HEK293 (cell line): ENCODE results near the gene MALT1.
A peak's percentile ranks its signal among the peaks of the same experiment; 100 is the strongest.

Experiments
- CTCF ChIA-PET: fragments of 350-600 bp; formaldehyde crosslinking; extraction: SDS; loops from one replicate; lab custom pipeline; 2021; ENCODE audit warnings: antibody characterized with exemption; lab: Yijun Ruan, JAX
- POLR2A ChIA-PET: fragments of 300-600 bp; formaldehyde crosslinking; extraction: SDS; loops from one replicate; lab custom pipeline; 2020; ENCODE audit warnings: antibody characterized with exemption, inconsistent platforms; lab: Yijun Ruan, JAX
- H3K27ac ChIP-seq: fragments of 200-500 bp; sonication (Bioruptor generic); 2 replicates; pipeline ENCODE4 v1.5.1; 2014; ENCODE audit warnings: low read depth, low read length, control low read depth, inconsistent platforms; ENCODE audit errors: extremely low read depth
- H3K36me3 ChIP-seq, 2 experiments: fragments of 200-500 bp in 1 of 2; sonication (Bioruptor generic) in 1 of 2; 1 replicate in 1 of 2; 2 replicates in 1 of 2; pipeline ENCODE4 v1.5.1; 2014 to 2017; ENCODE audit warnings: inconsistent platforms in 2 of 2, low read length in 2 of 2; ENCODE audit not compliant: control insufficient read depth in 2 of 2, insufficient read depth in 1 of 2
- H3K4me1 ChIP-seq: fragments of 200-500 bp; sonication (Bioruptor generic); 2 replicates; pipeline ENCODE4 v1.5.1; 2014; ENCODE audit warnings: mild to moderate bottlenecking, low read length, inconsistent platforms; ENCODE audit not compliant: control insufficient read depth, insufficient read depth
- H3K4me3 ChIP-seq: 2 replicates; pipeline ENCODE4 v1.5.1; 2011; ENCODE audit warnings: low read depth, mild to moderate bottlenecking, control low read depth, low read length, moderate library complexity
- H3K9me3 ChIP-seq: fragments of 200-500 bp; sonication (Bioruptor generic); 2 replicates; pipeline ENCODE4 v1.5.1; 2014; ENCODE audit warnings: low read depth, low read length, inconsistent platforms; ENCODE audit not compliant: control insufficient read depth, insufficient read depth
- GLIS2 ChIP-seq: fragments of 450-650 bp; formaldehyde crosslinking; IDR thresholded peaks from 2 replicates; pipeline ENCODE4 v1.5.1; 2016; ENCODE audit warnings: missing biosample characterization, missing genetic modification characterization
- OSR2 ChIP-seq: fragments of 450-650 bp; formaldehyde crosslinking; IDR thresholded peaks from 2 replicates; pipeline ENCODE4 v1.5.1; 2016; ENCODE audit warnings: missing biosample characterization, missing genetic modification characterization
- SCRT2 ChIP-seq: fragments of 450-650 bp; formaldehyde crosslinking; IDR thresholded peaks from 2 replicates; pipeline ENCODE4 v1.5.1; 2016; ENCODE audit warnings: missing biosample characterization, missing genetic modification characterization
- SP7 ChIP-seq: fragments of 450-650 bp; formaldehyde crosslinking; IDR thresholded peaks from 2 replicates; pipeline ENCODE4 v1.5.1; 2016; ENCODE audit warnings: missing biosample characterization, missing genetic modification characterization
- YY1 ChIP-seq: fragments of 450-650 bp; formaldehyde crosslinking; IDR thresholded peaks from 2 replicates; pipeline ENCODE4 v1.5.1; 2018; ENCODE audit warnings: missing biosample characterization, missing genetic modification characterization
- ZFP37 ChIP-seq: fragments of 450-650 bp; formaldehyde crosslinking; IDR thresholded peaks from 2 replicates; pipeline ENCODE4 v1.5.1; 2016; ENCODE audit warnings: missing biosample characterization, missing genetic modification characterization
- ZNF211 ChIP-seq: fragments of 450-650 bp; formaldehyde crosslinking; IDR thresholded peaks from 2 replicates; pipeline ENCODE4 v1.5.1; 2016; ENCODE audit warnings: low read depth, missing biosample characterization, missing genetic modification characterization
- ZNF335 ChIP-seq: fragments of 450-650 bp; formaldehyde crosslinking; conservative IDR thresholded peaks from 2 replicates; pipeline ENCODE4 v1.5.1; 2016; ENCODE audit warnings: missing biosample characterization, missing genetic modification characterization
- ZNF394 ChIP-seq: fragments of 450-650 bp; formaldehyde crosslinking; IDR thresholded peaks from 2 replicates; pipeline ENCODE4 v1.5.1; 2016; ENCODE audit warnings: missing biosample characterization, missing genetic modification characterization, mild to moderate bottlenecking, moderate library complexity, borderline replicate concordance
- ZNF510 ChIP-seq: fragments of 450-650 bp; formaldehyde crosslinking; IDR thresholded peaks from 2 replicates; pipeline ENCODE4 v1.5.1; 2018; ENCODE audit warnings: mild to moderate bottlenecking, missing genetic modification characterization, missing biosample characterization; ENCODE audit not compliant: insufficient replicate concordance
- ZNF521 ChIP-seq: fragments of 450-650 bp; formaldehyde crosslinking; IDR thresholded peaks from 2 replicates; pipeline ENCODE4 v1.5.1; 2017; ENCODE audit warnings: missing biosample characterization, mild to moderate bottlenecking, missing genetic modification characterization
- ZNF555 ChIP-seq: fragments of 450-650 bp; formaldehyde crosslinking; conservative IDR thresholded peaks from 2 replicates; pipeline ENCODE4 v1.5.1; 2017; ENCODE audit warnings: missing biosample characterization, mild to moderate bottlenecking, missing genetic modification characterization, inconsistent platforms
- ZNF600 ChIP-seq: fragments of 450-650 bp; formaldehyde crosslinking; IDR thresholded peaks from 2 replicates; pipeline ENCODE4 v1.5.1; 2016; ENCODE audit warnings: missing biosample characterization, missing genetic modification characterization
- ZNF776 ChIP-seq: fragments of 450-650 bp; formaldehyde crosslinking; IDR thresholded peaks from 2 replicates; pipeline ENCODE4 v1.5.0; 2017; ENCODE audit warnings: missing biosample characterization, missing genetic modification characterization, borderline replicate concordance
- ZSCAN23 ChIP-seq: fragments of 450-650 bp; formaldehyde crosslinking; IDR thresholded peaks from 2 replicates; pipeline ENCODE4 v1.5.1; 2016; ENCODE audit warnings: missing biosample characterization, missing genetic modification characterization
- ZSCAN30 ChIP-seq: fragments of 450-650 bp; IDR thresholded peaks from 2 replicates; pipeline ENCODE4 v1.5.1; 2018; ENCODE audit warnings: missing biosample characterization, mild to moderate bottlenecking, missing genetic modification characterization, moderate library complexity
- ZXDB ChIP-seq: fragments of 450-650 bp; formaldehyde crosslinking; IDR thresholded peaks from 2 replicates; pipeline ENCODE4 v1.5.1; 2016; ENCODE audit warnings: missing biosample characterization, missing genetic modification characterization
- TF ChIP-seq, protein P1 (sequence below): fragments of 450-650 bp; formaldehyde crosslinking; IDR thresholded peaks from 2 replicates; pipeline ENCODE4 v1.5.1; 2017; ENCODE audit warnings: missing biosample characterization, missing genetic modification characterization
- TF ChIP-seq, protein P2 (sequence below): fragments of 450-650 bp; formaldehyde crosslinking; IDR thresholded peaks from 2 replicates; pipeline ENCODE4 v1.5.1; 2017; ENCODE audit warnings: missing biosample characterization, mild to moderate bottlenecking, missing genetic modification characterization, moderate library complexity
- TF ChIP-seq, protein P3 (sequence below): fragments of 450-650 bp; formaldehyde crosslinking; IDR thresholded peaks from 2 replicates; pipeline ENCODE4 v1.5.1; 2016; ENCODE audit warnings: missing biosample characterization, missing genetic modification characterization
- TF ChIP-seq, protein P4 (sequence below): fragments of 450-650 bp; formaldehyde crosslinking; IDR thresholded peaks from 2 replicates; pipeline ENCODE4 v1.5.1; 2016; ENCODE audit warnings: missing biosample characterization, missing genetic modification characterization, borderline replicate concordance
- TF ChIP-seq, protein P5 (sequence below): fragments of 450-650 bp; formaldehyde crosslinking; IDR thresholded peaks from 2 replicates; pipeline ENCODE4 v1.5.1; 2016; ENCODE audit warnings: missing biosample characterization, missing genetic modification characterization

Gene MALT1

DNA sequence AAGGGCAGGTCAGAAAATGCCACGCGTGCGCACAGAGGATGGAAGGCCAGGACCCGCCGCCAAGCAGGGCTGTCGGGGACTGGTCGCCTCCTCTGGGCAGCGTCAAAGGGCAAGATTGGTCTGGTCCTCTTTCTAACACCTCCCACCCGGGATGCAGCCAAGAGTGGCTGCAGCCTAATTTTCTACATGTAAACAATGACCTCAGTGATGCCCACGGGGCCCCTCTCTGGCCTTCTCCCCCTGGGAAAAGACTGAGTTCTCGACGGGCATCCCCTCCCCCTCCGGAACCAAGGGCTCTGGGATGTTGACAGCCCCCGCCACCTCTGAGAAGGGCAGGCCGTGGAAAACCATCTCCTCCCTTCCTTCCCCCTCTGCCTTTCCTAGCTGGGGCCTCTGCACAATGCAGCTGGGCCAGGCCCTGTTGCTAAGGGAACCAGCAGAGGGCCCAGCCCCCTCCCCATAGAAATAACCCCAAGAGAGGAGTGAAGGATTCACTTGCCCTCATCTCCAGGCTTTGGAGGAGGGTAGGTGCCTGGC is 113.4 kb downstream of the MALT1 start (continued):
- TF ChIP-seq, protein P1, sequence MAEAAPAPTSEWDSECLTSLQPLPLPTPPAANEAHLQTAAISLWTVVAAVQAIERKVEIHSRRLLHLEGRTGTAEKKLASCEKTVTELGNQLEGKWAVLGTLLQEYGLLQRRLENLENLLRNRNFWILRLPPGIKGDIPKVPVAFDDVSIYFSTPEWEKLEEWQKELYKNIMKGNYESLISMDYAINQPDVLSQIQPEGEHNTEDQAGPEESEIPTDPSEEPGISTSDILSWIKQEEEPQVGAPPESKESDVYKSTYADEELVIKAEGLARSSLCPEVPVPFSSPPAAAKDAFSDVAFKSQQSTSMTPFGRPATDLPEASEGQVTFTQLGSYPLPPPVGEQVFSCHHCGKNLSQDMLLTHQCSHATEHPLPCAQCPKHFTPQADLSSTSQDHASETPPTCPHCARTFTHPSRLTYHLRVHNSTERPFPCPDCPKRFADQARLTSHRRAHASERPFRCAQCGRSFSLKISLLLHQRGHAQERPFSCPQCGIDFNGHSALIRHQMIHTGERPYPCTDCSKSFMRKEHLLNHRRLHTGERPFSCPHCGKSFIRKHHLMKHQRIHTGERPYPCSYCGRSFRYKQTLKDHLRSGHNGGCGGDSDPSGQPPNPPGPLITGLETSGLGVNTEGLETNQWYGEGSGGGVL (tag by site-specific recombination) = peak; percentile 54; the same call in 1 of the 2 replicates
- peak; percentile 65 for TF ChIP-seq ZSCAN30
- TF ChIP-seq, all 188 proteins: peak for 3

DNA sequence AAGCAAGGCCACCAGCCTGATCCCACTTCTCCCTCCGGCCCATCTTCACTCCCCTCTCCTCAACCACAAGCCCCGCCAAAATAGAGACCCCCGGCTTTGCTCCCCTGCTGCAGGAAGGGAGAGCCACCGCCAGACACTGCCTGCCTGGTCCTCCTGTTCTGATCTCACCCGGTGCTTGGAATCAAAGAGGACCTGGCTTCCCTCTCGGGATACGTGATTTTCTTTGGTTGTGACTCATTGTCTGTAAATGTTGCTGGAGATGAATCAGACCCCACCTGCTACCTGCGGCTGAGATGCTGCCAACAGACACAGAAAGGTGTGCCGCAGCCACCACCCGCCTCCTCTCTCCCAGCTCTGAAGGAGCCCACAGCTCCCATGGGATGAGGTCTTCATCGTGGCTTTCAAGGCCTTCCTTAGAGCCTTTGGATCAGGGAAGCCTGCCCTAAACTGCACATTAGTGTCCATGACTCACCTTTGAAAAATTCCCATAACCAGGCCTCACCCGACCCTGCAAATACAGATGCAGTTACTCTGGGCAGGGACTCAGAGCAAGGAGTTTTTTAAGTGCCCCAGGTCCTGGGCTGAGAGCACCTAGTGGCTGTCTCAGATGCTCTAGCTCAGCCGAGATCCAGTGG is 114.0 kb downstream of the MALT1 start:
- Histone ChIP-seq H3K4me3 (no peak overlapping the region), H3K9me3 (no peaks in the 10 kb centered on the region), H3K4me1 (peaks cover 36% of the 10 kb centered on the region), H3K27ac (peak overlapping the region; percentile 74; the same call in 1 of the 2 replicates), H3K36me3 (no peaks in the 10 kb centered on the region)
- ChIA-PET POLR2A (interaction anchor here (0.6 to 1.3 kb wide), 3 partner anchors 10 to 285 kb away, joined by 3 to 4 read pairs (median 3); no protein-coding TSS in a partner anchor), CTCF (interaction anchor here (0.6 to 12.6 kb wide), 8 partner anchors 16 to 285 kb away, joined by 3 to 206 read pairs (median 4); no protein-coding TSS in a partner anchor)
- TF ChIP-seq, protein P2, sequence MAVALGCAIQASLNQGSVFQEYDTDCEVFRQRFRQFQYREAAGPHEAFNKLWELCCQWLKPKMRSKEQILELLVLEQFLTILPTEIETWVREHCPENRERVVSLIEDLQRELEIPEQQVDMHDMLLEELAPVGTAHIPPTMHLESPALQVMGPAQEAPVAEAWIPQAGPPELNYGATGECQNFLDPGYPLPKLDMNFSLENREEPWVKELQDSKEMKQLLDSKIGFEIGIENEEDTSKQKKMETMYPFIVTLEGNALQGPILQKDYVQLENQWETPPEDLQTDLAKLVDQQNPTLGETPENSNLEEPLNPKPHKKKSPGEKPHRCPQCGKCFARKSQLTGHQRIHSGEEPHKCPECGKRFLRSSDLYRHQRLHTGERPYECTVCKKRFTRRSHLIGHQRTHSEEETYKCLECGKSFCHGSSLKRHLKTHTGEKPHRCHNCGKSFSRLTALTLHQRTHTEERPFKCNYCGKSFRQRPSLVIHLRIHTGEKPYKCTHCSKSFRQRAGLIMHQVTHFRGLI (tag by site-specific recombination) = no peak
- TF ChIP-seq ZFP37 (tag by site-specific recombination) (peak; percentile 88), ZNF521 (tag by site-specific recombination) (no peak), ZNF555 (tag by site-specific recombination) (no peak), GLIS2 (tag by site-specific recombination) (peak; percentile 78), OSR2 (tag by site-specific recombination) (no peak), ZXDB (tag by site-specific recombination) (peak; percentile 33; the same call in 1 of the 2 replicates), ZNF776 (no peak), SCRT2 (tag by site-specific recombination) (peak; percentile 54), ZNF510 (tag by site-specific recombination) (no peak), ZSCAN23 (tag by site-specific recombination) (no peak), ZNF394 (tag by site-specific recombination) (peak; percentile 29; the same call in 1 of the 2 replicates), YY1 (tag by site-specific recombination) (no peak), ZNF600 (peak; percentile 38; the same call in 1 of the 2 replicates), SP7 (tag by site-specific recombination) (peak; percentile 69), ZNF211 (no peak), ZNF335 (tag by site-specific recombination) (peak; percentile 20)
- TF ChIP-seq, protein P3, sequence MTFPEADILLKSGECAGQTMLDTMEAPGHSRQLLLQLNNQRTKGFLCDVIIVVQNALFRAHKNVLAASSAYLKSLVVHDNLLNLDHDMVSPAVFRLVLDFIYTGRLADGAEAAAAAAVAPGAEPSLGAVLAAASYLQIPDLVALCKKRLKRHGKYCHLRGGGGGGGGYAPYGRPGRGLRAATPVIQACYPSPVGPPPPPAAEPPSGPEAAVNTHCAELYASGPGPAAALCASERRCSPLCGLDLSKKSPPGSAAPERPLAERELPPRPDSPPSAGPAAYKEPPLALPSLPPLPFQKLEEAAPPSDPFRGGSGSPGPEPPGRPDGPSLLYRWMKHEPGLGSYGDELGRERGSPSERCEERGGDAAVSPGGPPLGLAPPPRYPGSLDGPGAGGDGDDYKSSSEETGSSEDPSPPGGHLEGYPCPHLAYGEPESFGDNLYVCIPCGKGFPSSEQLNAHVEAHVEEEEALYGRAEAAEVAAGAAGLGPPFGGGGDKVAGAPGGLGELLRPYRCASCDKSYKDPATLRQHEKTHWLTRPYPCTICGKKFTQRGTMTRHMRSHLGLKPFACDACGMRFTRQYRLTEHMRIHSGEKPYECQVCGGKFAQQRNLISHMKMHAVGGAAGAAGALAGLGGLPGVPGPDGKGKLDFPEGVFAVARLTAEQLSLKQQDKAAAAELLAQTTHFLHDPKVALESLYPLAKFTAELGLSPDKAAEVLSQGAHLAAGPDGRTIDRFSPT (tag by site-specific recombination) = peak; percentile 17; the same call in 1 of the 2 replicates
- TF ChIP-seq, protein P4, sequence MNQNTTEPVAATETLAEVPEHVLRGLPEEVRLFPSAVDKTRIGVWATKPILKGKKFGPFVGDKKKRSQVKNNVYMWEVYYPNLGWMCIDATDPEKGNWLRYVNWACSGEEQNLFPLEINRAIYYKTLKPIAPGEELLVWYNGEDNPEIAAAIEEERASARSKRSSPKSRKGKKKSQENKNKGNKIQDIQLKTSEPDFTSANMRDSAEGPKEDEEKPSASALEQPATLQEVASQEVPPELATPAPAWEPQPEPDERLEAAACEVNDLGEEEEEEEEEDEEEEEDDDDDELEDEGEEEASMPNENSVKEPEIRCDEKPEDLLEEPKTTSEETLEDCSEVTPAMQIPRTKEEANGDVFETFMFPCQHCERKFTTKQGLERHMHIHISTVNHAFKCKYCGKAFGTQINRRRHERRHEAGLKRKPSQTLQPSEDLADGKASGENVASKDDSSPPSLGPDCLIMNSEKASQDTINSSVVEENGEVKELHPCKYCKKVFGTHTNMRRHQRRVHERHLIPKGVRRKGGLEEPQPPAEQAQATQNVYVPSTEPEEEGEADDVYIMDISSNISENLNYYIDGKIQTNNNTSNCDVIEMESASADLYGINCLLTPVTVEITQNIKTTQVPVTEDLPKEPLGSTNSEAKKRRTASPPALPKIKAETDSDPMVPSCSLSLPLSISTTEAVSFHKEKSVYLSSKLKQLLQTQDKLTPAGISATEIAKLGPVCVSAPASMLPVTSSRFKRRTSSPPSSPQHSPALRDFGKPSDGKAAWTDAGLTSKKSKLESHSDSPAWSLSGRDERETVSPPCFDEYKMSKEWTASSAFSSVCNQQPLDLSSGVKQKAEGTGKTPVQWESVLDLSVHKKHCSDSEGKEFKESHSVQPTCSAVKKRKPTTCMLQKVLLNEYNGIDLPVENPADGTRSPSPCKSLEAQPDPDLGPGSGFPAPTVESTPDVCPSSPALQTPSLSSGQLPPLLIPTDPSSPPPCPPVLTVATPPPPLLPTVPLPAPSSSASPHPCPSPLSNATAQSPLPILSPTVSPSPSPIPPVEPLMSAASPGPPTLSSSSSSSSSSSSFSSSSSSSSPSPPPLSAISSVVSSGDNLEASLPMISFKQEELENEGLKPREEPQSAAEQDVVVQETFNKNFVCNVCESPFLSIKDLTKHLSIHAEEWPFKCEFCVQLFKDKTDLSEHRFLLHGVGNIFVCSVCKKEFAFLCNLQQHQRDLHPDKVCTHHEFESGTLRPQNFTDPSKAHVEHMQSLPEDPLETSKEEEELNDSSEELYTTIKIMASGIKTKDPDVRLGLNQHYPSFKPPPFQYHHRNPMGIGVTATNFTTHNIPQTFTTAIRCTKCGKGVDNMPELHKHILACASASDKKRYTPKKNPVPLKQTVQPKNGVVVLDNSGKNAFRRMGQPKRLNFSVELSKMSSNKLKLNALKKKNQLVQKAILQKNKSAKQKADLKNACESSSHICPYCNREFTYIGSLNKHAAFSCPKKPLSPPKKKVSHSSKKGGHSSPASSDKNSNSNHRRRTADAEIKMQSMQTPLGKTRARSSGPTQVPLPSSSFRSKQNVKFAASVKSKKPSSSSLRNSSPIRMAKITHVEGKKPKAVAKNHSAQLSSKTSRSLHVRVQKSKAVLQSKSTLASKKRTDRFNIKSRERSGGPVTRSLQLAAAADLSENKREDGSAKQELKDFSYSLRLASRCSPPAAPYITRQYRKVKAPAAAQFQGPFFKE (tag by site-specific recombination) = 0 out of 2 replicates have a peak, but pooled peaks have one; percentile 41
- TF ChIP-seq, protein P5, sequence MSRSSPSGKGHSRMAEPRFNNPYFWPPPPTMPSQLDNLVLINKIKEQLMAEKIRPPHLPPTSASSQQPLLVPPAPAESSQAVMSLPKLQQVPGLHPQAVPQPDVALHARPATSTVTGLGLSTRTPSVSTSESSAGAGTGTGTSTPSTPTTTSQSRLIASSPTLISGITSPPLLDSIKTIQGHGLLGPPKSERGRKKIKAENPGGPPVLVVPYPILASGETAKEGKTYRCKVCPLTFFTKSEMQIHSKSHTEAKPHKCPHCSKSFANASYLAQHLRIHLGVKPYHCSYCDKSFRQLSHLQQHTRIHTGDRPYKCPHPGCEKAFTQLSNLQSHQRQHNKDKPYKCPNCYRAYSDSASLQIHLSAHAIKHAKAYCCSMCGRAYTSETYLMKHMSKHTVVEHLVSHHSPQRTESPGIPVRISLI (tag by site-specific recombination) = 0 out of 2 replicates have a peak, but pooled peaks have one; percentile 40
